Activated CD4-positive, alpha-beta T cell treated with anti-CD3 and anti-CD28 coated beads, Interleukin-2, amount 50 U/mL, for 16 hours (primary cell): Measurements from ENCODE around the gene CTDSPL.

Source experiments
- DNase-seq: peaks from one replicate; pipeline ENCODE4 v3.0.0-alpha.2; 2020

Gene CTDSPL

DNA sequence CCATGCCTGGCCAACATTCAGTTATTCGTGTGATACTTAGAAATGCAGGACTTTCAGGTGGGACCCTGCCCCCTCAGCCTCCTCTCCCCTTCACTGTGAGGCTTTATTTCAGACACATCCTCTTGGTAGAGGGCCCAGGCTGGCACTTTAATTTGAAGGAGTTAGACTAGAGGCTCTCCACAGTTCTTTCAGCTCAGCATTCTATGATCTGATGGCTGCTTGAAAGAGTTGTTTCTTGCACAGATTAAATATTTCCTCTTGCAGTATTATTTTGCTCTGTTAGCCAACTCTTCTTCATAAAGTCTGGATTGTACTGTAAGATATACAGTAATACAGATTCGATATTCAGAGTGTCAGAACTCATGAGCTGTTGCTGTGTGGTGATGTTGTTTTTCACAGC, 35.1 kb downstream of the CTDSPL start:
- no peak for DNase-seq

DNA sequence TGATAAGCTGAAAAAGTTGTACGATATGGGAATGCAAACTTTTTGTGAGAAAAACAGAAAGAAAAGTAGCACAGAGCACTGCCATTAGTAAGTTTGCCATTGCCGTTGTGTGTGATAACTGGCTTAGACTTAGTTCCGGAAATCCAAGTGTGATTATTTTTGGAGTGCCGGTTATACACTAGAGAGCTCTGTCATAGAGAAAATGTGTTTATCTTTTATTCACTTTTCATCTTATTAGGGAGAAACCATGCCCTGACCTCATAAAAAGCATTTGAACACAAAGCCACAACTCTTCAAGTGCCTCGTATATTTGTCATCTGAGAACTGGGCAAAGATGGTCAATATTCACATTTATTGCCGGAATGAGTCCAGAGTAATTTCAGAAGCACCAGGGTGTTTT, 36.1 kb downstream of the CTDSPL start:
- DNase-seq = no peak

DNA sequence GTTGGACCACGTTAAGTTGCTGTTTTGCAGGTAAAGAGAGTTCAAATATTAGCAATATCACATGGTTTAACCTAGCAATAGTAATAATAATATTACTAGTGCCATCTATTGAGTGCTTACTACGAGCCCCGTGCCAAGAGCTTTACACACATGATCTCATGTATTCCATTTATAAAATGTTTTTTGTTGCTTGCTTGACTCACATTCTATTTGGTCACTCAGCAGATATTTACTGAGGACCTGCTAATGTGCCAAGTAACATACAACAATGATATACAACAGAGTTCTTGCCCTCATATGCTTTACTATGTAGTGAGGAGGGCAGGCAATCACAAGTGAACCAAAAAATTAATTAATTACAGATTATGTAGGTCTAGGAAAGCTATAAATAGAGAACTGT, 36.7 kb downstream of the CTDSPL start:
- no peak for DNase-seq

DNA sequence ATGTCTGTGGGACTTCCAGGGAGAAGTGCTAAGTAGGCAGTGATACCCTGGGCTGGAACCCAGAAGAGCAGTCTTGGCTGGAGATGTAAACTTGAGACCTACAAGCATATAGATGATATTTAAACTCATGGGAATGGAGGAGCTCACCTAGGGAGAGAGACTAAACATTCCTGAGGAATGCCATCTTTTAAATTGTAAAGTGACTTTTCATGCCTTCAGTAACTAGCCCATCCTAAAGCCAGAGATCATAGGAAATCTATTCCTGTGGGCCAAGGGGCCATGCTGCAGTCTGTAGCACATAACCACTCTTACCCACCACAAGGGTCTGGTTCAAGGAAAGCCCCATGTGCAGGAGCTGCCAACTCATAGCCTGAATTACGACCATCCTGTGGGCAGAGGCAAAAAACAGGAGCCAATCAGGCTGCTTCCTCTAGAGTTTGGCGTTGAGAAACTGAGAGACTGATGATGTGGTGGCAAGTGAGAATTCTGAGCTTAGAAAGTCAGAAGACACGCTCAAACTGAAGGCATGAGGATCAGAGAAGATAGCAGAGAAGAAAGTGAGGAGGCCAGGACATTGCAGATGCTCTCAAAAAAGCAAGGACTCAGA, 37.5 kb downstream of the CTDSPL start:
- peak; percentile 53 for DNase-seq

DNA sequence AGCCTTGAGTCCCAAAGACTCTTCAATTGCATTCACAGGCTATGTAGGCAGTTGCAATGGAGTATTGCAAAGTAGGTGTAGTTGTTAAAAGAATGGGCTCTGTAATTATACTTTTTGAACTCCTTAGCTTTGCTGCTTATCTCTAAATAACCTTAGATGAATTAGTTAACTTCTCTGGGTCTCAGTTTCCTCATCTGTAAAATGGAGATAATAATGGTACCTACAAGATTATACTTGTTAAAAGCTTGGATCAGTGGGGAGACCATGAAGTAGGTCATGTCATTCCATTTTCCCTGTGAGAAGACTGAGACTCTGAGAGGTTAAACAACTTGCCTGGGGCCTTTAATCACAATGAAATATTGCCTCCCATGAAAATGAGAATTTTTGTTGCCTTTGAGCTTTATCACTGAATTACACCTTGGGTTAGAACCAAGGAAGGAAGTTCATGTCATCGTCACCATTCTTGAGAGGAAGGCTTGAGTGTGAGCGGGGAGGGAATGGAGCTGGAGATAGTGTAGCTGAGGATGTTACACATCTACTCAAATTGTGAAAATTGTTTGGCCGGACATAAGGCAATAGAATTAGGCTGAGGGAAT, 38.1 kb downstream of the CTDSPL start:
- DNase-seq = no peak

DNA sequence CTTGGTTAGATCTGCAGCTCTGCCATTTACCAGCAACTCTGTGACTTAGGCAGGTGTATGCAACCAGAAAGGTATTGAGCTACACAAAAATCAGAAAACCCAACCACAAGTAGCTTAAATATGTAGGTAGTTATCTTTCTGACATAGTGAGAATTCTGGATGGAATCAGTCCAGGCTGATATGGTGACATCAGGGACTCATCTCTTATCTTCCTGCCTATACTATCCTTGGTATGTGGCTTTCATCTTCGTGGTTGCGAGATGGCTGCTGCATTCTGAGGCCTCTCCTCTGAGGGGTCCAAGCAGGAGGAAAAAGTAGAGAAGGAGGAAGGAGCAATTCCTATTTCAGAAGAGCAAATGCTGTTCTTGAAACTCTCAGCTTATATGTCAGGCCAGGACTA, 40.0 kb downstream of the CTDSPL start:
- no peak for DNase-seq

DNA sequence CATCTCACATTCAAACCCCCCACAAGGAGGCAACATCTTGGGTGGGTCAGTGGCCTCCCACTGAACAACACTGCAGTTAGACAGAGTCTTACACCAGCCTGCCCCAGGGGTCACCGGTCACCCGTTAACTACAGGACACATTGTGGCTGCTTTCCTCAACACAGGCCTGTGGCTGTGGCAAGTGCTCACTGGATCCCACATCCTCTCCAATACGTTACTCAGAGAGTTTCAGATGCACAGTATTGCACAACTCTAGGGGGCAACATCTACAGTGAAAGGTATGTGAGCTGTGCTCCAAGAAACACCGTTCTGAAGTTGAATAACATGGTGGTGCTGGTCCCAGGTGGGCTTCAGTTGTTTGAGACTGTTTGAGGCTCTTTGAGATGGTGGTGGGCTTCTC, 41.0 kb downstream of the CTDSPL start:
- peak; percentile 55 for DNase-seq

DNA sequence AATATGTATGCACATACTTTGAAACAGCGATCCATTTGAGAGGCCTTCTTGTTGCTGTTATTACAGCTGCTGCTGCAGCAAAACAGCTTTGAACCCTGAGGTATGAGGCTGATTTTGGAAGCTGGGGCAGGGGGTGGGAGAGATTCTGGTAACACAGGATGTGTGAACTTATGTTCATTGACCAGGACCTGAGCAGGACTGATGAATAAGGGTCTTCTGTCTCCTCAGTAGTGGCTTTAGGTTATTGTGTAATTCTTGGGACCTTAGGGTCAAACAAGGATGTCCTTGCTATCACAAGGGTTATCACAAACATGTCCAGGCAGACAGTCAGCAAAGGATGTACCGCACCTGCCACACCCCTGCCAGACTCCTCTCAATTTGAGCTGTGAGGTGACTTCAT, 41.6 kb downstream of the CTDSPL start:
- no peak for DNase-seq

DNA sequence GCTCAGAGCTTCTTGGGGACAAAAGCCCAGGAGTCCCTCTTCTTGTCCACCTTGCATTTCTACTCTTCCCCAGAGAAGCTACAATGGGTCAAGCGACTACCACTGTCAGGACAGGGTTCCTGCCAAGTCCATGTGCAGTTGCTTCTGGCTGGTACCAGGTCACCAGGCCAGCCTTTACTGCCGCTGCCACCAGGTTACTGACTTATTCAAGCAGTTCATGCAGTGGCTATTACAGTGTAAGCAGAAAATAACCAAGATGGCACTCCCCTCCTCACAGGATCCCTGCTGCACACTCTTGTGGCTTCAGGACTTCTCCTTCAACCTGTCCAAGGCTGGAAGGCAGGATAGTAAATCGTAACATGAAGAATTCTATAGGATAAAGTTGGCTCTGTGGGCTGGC, 42.1 kb downstream of the CTDSPL start:
- DNase-seq = no peak

DNA sequence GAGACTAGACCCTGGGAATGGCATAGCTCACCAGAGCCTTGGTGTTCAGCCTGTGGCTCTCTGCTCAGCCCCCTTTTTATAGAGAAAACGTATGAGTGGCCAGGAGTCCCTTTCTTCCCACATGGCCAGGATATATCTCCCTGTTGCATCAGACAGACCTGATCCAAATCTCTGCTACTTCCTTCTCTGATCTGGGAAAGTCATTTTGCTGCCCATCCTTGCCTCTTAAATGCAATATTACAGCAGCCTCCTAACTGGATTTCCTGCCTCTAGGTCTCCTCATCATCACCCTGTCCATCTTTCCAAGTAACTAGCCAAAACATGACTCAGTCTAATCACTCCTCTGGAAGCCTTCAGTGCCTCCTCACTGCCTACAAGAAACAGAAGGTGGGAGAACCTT, 42.9 kb downstream of the CTDSPL start:
- DNase-seq = no peak

DNA sequence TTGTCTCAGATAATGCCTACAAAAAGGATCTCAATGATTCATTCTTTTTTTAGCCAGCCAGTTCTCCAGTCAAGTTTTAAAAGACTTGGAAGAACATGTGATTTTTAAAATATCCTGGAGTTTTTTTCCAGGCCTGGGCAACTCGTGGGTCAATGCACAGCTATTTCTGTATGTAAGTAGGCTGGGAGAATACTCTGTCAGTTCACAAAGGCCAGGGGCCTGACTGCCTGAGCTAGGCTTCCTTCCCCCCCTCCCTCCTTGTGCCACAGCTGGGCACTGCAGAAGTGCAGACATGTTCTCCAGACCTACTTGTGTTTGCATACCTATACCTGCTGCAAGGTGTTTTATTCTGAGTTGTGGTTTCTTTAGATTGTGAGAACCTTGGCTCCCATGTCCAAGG, 43.7 kb downstream of the CTDSPL start:
- no peak for DNase-seq

DNA sequence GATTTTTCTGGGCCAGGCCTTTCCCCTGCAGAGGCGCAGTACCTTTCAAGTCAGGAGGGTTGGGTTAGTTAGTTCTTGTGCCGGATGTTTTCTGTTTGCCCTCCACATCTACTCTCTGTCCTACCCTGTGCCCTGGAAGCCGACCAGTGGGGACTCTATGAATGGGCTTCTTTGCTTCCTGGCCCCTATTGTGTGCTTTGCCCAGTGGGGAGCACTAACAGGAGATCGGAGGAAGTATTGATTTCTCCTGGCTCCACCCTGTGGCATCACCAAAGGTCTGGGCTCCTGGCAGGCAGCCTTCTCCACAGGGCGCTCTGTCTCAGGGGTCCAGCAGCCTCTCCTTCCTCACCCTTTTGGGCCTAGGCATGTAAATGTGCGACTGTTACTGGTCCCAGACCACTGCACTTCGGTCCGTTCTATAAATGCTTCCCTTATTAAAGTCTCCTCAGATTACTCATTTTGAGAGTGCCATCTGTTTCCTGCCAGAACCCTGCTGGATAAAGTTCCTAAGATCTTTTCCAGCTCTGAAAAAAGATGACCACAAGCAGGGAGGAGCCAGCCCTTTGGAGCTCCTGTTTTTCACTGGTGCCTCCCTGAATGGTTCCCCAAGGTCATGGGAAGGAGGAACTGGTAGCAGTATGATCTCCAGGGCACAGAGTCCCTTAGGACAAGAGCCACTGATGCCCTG, 44.5 kb downstream of the CTDSPL start:
- DNase-seq = no peak

DNA sequence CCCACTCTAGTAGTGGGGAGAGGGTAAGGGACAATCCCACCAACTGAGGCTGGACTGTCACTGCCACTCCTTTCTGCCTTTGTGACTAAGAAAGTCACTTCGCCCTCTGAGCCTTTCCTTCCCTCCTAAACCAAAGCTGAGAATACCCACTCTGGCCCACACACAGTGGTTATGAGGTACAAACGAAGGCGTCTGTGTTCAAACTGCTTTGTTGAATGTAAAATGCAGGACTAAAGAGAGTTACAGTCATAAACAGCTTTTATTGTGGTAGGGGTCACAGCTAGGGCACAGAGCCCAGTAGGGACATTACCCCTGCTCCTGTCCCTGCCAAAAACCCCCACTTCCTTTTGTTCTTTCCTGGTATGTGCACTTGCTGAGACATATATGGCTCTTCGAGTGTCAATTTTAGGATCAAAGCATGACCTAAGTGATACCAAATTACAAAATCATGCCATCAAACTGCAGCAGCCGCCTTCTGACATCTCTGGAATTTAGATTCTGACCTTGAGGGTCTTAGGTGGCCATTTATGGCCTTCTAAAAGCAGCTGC, 45.1 kb downstream of the CTDSPL start:
- DNase-seq = peak; percentile 27

DNA sequence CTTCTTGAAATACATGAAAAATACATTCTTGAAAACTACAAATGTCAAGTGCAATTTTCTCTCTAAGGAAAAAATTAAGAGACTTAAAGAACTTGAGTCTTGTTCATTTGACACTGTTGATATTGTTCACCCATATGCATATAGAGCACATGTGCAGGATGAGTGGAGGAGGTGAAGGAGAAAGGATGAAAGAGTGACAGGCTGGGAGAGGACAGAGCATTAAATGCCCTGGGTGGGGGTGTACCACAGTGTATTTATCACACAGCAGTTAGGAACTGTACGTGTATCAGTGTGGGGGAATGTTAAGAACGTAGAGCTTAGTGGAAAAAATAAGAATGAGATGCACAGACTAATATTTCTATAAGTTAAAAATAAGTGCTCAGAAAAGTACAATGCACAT, 45.7 kb downstream of the CTDSPL start:
- no peak for DNase-seq

DNA sequence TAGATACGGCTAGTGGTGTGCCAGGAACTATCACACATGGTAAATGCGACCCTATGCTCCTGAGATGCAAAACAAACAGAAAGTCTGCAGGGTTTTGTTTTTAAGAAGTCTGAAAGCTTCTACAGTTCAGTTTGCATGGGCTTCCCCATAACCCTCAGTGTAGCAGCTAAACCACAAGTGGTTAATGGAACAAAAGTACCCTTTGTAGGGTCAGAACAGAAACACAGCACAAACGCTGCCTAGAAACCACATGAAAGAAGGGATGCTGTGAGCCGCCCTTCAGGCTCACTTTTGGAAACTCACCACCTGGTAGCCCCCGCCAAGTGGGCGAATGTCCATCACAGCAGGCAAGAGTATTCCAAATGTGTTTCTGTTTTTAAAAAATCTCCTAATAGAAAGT, 46.2 kb downstream of the CTDSPL start:
- peak; percentile 69 for DNase-seq

DNA sequence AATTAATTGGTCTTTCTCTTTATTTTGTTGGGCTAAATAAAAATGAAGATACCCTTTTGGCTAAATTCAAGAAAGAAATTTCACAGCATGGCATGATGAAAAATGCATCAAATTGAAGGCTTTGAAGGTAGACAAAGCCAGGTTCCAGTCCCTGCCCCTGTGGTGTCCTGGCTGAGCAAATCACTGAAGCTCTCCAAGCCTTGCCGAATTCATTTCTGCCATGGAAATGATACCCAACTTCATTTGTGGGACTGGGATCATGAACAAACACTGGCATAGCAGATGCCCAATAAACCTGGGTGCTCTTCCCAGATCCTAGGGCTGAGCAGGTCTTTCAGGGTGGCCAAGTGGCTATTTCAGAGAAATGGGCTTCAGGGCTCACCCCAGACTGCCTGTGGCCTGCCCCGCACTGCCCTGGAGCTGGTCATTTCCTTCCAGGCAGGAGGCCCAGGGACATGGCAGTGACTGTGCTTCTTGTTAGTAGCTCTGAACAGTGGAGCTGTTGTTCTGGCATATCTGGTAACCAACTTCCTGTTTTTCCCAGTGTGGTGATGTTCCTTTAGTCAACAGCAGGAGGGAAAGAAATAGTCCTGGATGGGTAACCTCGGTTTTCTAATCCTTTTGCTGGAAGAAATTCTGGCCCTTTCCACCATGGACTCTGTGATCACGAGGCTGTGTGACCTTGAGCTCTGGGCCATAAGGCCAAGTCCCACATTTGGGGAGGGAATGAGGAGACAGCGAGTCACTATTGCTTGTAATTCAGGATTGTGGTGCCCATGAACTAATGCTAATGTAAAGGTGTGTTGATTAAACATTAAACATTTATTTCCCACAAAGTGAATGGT, 47.6 kb downstream of the CTDSPL start:
- no peak for DNase-seq

DNA sequence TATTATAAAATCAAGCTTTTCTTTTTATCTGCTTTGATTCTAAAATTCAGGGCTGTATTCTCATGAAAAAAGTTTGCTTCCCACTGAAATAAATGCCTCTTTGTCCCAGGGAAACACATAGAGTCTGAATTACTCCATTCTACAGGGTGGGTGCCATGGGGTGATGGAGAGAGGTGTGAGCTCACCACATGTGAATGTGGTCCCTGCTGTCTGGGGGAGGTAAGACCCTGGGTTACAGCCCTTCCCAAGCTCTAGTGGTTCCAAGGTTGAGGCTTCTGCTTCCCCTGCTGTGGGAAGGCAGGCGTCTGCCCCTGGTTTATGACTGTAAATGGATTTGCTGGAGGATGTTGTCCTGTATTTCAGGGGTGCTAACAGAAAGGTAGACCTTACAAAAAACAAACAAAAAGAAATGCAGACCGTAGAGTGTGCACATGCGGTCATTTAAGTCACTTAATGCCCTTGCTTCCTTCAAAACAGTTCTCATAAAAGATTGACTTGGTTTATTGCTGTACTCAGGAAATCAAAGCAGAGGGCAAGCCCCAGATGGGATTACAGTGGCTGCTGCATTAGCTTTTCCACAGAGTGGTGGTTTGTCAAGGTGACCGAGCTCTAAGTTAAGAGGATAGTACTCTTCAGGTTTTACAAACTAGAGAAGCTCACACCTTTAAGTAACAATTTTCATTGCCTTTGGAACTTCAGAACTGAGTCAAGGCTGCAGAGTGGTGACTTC, 49.2 kb downstream of the CTDSPL start:
- DNase-seq = no peak

DNA sequence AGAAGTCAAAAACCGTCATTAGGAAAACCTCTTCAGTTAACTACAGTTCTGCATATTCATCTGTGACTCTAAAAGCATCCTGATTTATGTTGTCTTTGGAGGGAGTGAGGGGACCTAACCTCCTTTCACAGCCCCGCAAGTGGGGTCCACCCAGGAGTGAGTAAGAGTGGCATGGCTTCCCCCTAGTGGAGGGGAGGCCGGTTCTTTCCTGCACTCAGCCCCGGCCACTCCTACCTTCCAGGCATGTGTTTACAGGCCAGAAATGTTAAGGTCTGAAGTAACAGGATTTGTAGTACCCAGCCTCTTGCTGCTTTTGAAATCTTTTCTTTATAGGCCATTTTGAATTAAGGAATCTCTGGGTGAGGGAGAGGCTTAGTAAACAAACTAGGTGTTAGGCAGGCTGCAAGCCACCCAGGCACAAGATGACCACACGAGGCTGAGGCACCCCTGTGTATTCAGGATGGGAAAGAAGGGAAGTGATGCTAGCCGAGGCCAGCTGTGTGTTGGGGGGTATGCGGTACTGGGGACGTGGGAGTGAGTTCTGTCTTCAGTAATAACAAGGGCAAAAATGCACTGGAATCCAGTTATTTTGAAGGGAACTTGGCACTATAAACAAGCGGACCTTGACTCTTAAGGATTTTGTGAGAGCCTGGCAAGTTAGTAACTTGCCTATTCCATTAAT, 50.5 kb downstream of the CTDSPL start:
- no peak for DNase-seq

DNA sequence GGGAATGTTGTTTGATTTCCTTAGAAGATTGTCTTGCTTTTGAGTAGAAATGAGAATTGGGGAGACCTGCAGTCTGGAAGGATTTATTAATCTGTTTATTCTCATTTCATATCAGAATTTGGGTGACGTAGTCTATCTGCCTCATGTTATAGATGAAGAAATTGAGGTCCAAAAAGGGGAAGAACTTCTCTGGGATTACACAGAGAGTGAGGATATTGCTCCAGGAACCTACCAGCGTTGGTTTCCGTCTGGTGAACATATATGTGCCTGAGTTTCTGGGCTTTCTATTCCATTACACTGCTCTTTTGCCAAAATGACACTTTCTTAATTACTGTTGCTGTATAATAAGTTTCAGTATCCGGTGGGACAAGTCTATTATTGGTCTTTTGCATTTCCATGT, 51.8 kb downstream of the CTDSPL start:
- no peak for DNase-seq

DNA sequence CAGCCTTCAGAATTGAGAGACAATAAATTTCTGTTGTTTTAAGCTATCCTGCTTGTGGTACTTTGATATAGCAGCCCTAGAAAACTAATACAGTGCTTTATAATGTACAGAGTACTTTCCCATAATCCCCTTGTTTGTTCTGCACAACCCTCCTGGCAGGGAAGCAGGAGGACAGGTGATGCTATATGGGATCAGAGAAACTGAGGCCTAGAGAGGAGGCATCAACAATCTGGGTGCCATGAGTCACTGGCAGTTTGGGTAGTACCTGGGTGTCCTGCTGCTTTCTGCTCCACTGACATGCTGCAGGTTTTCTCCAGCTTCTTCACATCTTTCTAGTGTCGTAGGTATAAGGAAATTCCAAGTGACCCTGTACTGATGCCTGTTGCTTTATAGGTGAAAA, 55.0 kb downstream of the CTDSPL start:
- DNase-seq = no peak

DNA sequence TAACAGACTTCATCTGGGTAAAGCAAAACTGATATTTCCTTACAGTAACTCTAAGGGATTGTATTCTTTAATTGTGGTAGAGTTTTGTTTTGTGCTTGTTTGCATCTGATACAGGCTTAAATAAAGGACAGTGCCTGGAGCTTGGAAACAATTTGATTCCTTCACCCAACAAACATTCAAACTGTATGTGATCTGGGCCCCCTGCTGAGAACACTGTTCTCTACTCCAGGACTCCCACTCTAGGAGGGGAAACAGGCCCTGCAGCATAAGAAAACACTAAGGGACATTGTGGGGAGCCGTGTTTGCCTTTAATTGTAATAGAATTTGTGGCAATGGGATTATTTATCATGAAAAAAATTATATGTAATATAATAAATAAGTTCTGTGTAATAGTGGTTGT, 56.9 kb downstream of the CTDSPL start:
- DNase-seq = no peak

DNA sequence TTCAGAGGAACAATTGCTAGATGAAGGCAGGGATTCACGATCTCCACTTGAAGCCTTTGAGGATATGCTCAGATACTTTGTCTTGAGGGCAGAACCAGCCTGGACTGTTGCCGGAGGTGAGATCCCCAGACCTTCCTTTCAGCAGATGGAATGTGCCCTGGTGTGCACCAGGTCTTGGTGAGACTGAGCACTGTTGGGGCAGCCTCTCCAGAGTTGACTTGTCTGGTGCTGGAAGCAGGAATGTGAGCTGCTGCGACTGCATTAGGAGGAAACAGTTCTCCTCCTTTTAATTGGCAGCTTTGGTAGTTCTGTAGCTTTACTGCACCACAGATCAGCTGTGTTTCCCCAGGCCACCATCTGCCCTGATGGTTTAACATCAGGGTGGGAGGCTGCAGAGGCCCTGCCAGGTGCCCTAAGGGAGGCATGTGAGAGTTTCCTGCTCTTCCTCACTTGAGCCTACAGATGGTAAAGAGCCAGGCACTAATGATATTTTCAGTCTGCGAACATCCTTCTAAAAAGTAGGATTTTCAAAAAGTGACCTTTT, 58.5 kb downstream of the CTDSPL start:
- DNase-seq = no peak
